Coronary artery (tissue), 2 donors: ENCODE data around the gene ATF4.

ENCODE experiments used
- DNase-seq: peaks from one replicate; pipeline ENCODE4 v3.0.0-alpha.2; 2017; ENCODE audit warnings: low spot score
- H3K27ac ChIP-seq, 2 donors: fragments of 200-600 bp; sonication (generic); one replicate each; pipeline ENCODE4 v1.5.1; 2016 to 2019
- H3K4me3 ChIP-seq: fragments of 200-600 bp; sonication (generic); 2 replicates; pipeline ENCODE4 v1.5.1; 2016; ENCODE audit warnings: mild to moderate bottlenecking, moderate library complexity
- TF ChIP-seq, protein P1 (sequence below): fragments of 200-600 bp; sonication (generic); IDR thresholded peaks from one replicate; pipeline ENCODE4 v1.5.1; 2019; ENCODE audit warnings: antibody characterized with exemption

ATF4 gene

DNA sequence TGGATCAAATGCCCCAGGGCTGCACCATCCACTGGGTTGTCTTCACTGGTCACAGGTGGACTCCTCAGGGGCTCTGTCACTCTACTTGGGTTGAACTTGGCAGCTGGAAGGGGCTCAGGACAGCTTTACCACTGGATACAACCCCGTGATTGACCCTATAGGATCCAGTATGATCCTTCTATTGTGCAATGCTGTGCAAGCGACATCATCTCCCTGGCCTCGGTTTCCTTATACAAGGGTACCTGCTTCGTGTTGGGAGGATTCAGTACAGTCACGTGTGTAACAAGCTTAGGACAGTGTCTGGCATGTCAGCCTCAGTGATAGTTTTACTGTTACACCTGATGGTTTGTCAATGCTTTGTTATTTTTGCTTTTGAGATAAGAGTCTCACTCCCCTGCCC is 38.8 kb upstream of the ATF4 start:
- no peak for DNase-seq

DNA sequence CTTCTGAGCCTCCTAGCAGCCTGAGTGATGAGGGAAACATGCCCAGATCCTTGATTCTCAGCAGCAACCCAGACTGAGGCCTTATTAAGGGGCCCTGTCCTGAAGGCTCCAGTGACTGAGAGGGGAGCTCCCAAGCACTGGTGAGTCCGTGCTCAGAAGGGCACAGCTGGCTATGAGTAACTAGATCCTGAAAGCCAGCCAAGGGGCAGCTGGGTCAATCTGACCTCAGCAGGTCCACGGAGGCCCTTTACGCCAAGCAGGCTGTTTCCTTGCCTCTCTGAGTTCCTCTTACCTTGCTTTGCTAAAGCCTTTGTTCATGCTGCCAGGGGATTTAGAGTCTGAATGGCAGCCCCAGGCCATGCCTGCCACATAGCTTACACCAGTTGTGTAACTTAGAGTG is 37.6 kb upstream of the ATF4 start:
- DNase-seq, result no peak
- Histone ChIP-seq H3K4me3 (no peak overlapping the region), H3K27ac (no peak overlapping the region)
- TF ChIP-seq, protein P1, sequence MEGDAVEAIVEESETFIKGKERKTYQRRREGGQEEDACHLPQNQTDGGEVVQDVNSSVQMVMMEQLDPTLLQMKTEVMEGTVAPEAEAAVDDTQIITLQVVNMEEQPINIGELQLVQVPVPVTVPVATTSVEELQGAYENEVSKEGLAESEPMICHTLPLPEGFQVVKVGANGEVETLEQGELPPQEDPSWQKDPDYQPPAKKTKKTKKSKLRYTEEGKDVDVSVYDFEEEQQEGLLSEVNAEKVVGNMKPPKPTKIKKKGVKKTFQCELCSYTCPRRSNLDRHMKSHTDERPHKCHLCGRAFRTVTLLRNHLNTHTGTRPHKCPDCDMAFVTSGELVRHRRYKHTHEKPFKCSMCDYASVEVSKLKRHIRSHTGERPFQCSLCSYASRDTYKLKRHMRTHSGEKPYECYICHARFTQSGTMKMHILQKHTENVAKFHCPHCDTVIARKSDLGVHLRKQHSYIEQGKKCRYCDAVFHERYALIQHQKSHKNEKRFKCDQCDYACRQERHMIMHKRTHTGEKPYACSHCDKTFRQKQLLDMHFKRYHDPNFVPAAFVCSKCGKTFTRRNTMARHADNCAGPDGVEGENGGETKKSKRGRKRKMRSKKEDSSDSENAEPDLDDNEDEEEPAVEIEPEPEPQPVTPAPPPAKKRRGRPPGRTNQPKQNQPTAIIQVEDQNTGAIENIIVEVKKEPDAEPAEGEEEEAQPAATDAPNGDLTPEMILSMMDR, result no peak

More for the DNA sequence above, 38.8 kb upstream of the ATF4 start:
- Histone ChIP-seq H3K4me3 (no peak overlapping the region), H3K27ac (no peak overlapping the region)
- TF ChIP-seq, protein P1, result no peak

DNA sequence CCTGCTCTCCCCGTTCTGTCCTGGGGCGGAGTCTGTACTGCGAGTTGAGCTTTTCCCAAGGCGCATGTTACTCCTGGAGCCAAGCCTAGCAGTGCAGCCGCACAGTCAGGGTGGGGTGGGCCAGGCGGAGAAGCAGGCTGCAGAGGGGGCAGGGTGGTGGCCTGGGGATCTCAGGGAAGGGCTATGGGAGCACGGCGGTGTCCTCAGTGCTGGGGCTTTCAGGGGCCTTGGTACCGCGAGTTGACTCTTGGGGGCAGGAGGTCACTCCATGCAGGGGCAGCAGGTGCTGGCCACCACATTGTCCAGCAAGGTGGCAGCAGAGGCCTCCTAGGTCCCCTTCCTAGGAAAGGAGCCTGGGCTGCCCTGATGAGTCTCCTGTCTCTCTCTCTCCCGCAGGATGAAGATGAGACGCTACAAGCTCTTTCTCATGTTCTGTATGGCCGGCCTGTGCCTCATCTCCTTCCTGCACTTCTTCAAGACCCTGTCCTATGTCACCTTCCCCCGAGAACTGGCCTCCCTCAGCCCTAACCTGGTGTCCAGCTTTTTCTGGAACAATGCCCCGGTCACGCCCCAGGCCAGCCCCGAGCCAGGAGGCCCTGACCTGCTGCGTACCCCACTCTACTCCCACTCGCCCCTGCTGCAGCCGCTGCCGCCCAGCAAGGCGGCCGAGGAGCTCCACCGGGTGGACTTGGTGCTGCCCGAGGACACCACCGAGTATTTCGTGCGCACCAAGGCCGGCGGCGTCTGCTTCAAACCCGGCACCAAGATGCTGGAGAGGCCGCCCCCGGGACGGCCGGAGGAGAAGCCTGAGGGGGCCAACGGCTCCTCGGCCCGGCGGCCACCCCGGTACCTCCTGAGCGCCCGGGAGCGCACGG is 33.2 kb upstream of the ATF4 start:
- DNase-seq, result no peak
- no peak overlapping the region for H3K27ac ChIP-seq

DNA sequence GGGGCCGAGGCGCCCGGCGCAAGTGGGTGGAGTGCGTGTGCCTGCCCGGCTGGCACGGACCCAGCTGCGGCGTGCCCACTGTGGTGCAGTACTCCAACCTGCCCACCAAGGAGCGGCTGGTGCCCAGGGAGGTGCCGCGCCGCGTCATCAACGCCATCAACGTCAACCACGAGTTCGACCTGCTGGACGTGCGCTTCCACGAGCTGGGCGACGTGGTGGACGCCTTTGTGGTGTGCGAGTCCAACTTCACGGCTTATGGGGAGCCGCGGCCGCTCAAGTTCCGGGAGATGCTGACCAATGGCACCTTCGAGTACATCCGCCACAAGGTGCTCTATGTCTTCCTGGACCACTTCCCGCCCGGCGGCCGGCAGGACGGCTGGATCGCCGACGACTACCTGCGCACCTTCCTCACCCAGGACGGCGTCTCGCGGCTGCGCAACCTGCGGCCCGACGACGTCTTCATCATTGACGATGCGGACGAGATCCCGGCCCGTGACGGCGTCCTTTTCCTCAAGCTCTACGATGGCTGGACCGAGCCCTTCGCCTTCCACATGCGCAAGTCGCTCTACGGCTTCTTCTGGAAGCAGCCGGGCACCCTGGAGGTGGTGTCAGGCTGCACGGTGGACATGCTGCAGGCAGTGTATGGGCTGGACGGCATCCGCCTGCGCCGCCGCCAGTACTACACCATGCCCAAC is 32.4 kb upstream of the ATF4 start:
- TF ChIP-seq, protein P1, result no peak
- Histone ChIP-seq H3K27ac (no peak overlapping the region), H3K4me3 (no peak overlapping the region)
- no peak for DNase-seq

More for the DNA sequence above, 33.2 kb upstream of the ATF4 start:
- H3K4me3 ChIP-seq, result no peak overlapping the region
- TF ChIP-seq, protein P1, result no peak

DNA sequence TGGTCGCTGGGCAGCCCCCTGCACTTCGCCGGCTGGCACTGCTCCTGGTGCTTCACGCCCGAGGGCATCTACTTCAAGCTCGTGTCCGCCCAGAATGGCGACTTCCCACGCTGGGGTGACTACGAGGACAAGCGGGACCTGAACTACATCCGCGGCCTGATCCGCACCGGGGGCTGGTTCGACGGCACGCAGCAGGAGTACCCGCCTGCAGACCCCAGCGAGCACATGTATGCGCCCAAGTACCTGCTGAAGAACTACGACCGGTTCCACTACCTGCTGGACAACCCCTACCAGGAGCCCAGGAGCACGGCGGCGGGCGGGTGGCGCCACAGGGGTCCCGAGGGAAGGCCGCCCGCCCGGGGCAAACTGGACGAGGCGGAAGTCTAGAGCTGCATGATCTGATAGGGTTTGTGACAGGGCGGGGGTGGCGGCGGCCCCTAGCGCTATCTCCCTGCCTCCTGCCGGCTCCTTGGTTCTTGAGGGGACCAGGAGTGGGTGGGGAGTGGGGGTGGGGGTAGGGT is 31.7 kb upstream of the ATF4 start:
- DNase-seq, result no peak
- H3K4me3 ChIP-seq, result no peak overlapping the region

DNA sequence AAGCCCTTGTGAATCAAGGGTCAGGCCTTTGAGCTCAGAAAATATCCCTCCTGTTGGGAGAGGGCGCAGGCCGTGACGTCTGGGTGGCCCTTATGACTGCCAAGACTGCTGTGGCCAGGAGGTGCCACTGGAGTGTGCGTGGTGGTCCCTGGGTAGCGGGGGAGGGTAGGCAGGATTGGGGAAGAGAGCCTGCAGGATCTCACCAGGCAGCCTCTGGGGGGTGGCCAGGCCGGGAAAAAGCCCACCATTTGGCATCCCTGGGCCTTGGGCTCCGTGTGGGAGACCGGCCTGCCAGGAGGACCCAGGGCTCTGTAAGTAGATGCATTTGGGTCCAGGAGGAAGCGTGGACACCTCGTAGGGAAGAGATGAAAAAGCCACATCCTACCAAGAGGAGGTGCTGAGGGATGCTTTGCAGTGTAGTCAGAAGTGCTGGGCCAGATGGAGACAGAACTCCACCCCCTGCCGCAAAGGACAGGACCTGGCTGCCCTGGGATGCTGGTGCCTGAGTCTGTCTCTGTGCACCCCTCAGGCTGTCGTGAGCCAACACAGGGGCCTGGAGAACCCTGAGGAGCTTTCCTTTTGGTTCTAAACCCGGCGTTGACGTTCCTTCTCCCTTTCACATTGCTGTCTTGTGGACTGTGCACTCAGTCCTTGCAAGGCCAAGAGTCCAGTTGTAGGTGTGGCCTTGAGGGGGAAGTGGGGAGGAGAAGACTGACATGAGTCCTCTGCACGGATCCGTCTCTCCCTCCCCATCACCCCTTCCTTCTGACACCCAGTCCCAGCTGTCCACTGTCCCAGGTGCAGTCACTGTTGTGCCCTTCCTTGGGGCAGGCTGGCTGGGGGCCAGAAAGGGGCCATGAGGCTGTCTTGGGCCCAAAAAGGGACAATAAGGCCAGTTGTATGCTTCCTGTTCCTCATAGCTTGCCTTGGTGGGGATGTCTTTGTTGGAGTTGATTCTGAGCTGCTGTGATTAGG is 31.0 kb upstream of the ATF4 start:
- TF ChIP-seq, protein P1, result no peak
- Histone ChIP-seq H3K4me3 (no peak overlapping the region), H3K27ac (no peak overlapping the region)
- no peak for DNase-seq

More for the DNA sequence above, 31.7 kb upstream of the ATF4 start:
- H3K27ac ChIP-seq, result no peak overlapping the region
- TF ChIP-seq, protein P1, result no peak
